ENCODE data around the gene FBXW10B.
"Not testable (repeated sequence)": the region's sequence is repeated elsewhere in the genome, so short reads cannot be mapped to it uniquely, and the experiment has no call there.

The FBXW10B gene

GRCh38 chr17:15588017-15588416 lies 31.5 kb downstream of the FBXW10B start:
- H2BK15ac ChIP-seq (ENCODE audit: low read depth, poor library complexity, severe bottlenecking); DNase-seq; H3K4me2 ChIP-seq (ENCODE audit: low read length, poor library complexity, severe bottlenecking); H2AK5ac ChIP-seq (ENCODE audit: low read length, severe bottlenecking); H3K4me3 ChIP-seq (ENCODE audit: insufficient read depth in 1 of 2, low read depth in 1 of 2, low read length in 2 of 2); H3K27me3 ChIP-seq (ENCODE audit: control insufficient read depth in 1 of 2, insufficient read depth in 1 of 2, low read length in 2 of 2); H2BK120ac ChIP-seq (ENCODE audit: low read depth, low read length); H3K23ac ChIP-seq (ENCODE audit: low read length in 2 of 2); H3K9me3 ChIP-seq (ENCODE audit: control insufficient read depth, low read length); H3K9ac ChIP-seq (ENCODE audit: low read length); H3K4ac ChIP-seq (ENCODE audit: low read depth in 1 of 2, low read length in 2 of 2); H2AFZ ChIP-seq (ENCODE audit: low read depth, low read length); H2BK12ac ChIP-seq (ENCODE audit: low read length in 2 of 2); H3K36me3 ChIP-seq (ENCODE audit: control insufficient read depth in 1 of 2, insufficient read depth in 2 of 2, low read depth in 1 of 2, low read length in 2 of 2); H3K79me1 ChIP-seq (replicated peaks; ENCODE audit: low read length, poor library complexity, severe bottlenecking); H3K14ac ChIP-seq (ENCODE audit: low read length in 2 of 2); H2BK5ac ChIP-seq (ENCODE audit: low read depth, low read length, poor library complexity, severe bottlenecking); H3K27ac ChIP-seq (ENCODE audit: low read length, poor library complexity, severe bottlenecking); H4K8ac ChIP-seq (ENCODE audit: low read length); H3K4me1 ChIP-seq (ENCODE audit: control insufficient read depth, insufficient read depth, low read depth, low read length); H3K18ac ChIP-seq (ENCODE audit: low read depth in 1 of 2, low read length in 2 of 2); H4K91ac ChIP-seq (ENCODE audit: low read length): not testable (repeated sequence)
- 92% methylated on average over 7 of the region's 8 CpGs for WGBS

DNA sequence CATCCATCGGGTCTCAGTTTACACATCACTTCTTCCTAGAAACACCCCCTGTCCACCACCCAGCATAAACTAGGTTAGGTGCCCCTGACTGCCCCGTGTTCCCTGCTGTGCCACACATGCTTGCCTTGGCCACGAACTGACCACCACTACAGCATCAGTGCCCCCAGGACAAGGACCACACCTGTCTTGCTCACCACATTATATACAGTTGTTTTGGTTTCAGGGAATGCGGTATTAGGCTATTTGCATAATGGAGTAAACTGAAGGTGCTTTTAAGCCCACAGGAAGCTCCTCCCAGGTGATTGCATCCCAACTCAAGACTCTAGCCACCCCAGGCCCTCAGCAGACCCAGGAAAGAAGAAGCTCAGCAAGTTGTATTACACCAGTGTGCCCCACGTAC lies 36.2 kb downstream of the FBXW10B start:
- not testable (repeated sequence) for DNase-seq; H3K4me1 ChIP-seq (ENCODE audit: control insufficient read depth, insufficient read depth, low read depth, low read length)

GRCh38 chr17:15581462-15581861 lies 38.0 kb downstream of the FBXW10B start:
- not testable (repeated sequence) for H3K14ac ChIP-seq (ENCODE audit: low read length in 2 of 2); H4K8ac ChIP-seq (ENCODE audit: low read length); H2BK12ac ChIP-seq (ENCODE audit: low read length in 2 of 2); H3K18ac ChIP-seq (ENCODE audit: low read depth in 1 of 2, low read length in 2 of 2); H3K4me2 ChIP-seq (ENCODE audit: low read length, poor library complexity, severe bottlenecking); H3K4me3 ChIP-seq (ENCODE audit: insufficient read depth in 1 of 2, low read depth in 1 of 2, low read length in 2 of 2); H3K4ac ChIP-seq (ENCODE audit: low read depth in 1 of 2, low read length in 2 of 2); H3K23ac ChIP-seq (ENCODE audit: low read length in 2 of 2); H3K9me3 ChIP-seq (ENCODE audit: control insufficient read depth, low read length); H4K91ac ChIP-seq (ENCODE audit: low read length); DNase-seq; H3K27ac ChIP-seq (ENCODE audit: low read length, poor library complexity, severe bottlenecking); H2BK15ac ChIP-seq (ENCODE audit: low read depth, poor library complexity, severe bottlenecking); H3K27me3 ChIP-seq (ENCODE audit: control insufficient read depth in 1 of 2, insufficient read depth in 1 of 2, low read length in 2 of 2); H3K79me1 ChIP-seq (replicated peaks; ENCODE audit: low read length, poor library complexity, severe bottlenecking); H2BK5ac ChIP-seq (ENCODE audit: low read depth, low read length, poor library complexity, severe bottlenecking); H2BK120ac ChIP-seq (ENCODE audit: low read depth, low read length); H2AFZ ChIP-seq (ENCODE audit: low read depth, low read length); H3K4me1 ChIP-seq (ENCODE audit: control insufficient read depth, insufficient read depth, low read depth, low read length); H2AK5ac ChIP-seq (ENCODE audit: low read length, severe bottlenecking); H3K9ac ChIP-seq (ENCODE audit: low read length); H3K36me3 ChIP-seq (ENCODE audit: control insufficient read depth in 1 of 2, insufficient read depth in 2 of 2, low read depth in 1 of 2, low read length in 2 of 2)
- no CpG with 5 or more reads among the region's 4 CpGs for WGBS

More for the DNA sequence above, 36.2 kb downstream of the FBXW10B start:
- not testable (repeated sequence) for H2BK5ac ChIP-seq (ENCODE audit: low read depth, low read length, poor library complexity, severe bottlenecking); H4K8ac ChIP-seq (ENCODE audit: low read length); H3K36me3 ChIP-seq (ENCODE audit: control insufficient read depth in 1 of 2, insufficient read depth in 2 of 2, low read depth in 1 of 2, low read length in 2 of 2); H3K23ac ChIP-seq (ENCODE audit: low read length in 2 of 2); H3K79me1 ChIP-seq (replicated peaks; ENCODE audit: low read length, poor library complexity, severe bottlenecking); H3K4ac ChIP-seq (ENCODE audit: low read depth in 1 of 2, low read length in 2 of 2); H2BK15ac ChIP-seq (ENCODE audit: low read depth, poor library complexity, severe bottlenecking); H3K9me3 ChIP-seq (ENCODE audit: control insufficient read depth, low read length); H3K14ac ChIP-seq (ENCODE audit: low read length in 2 of 2); H2BK120ac ChIP-seq (ENCODE audit: low read depth, low read length); H3K4me3 ChIP-seq (ENCODE audit: insufficient read depth in 1 of 2, low read depth in 1 of 2, low read length in 2 of 2); H2AFZ ChIP-seq (ENCODE audit: low read depth, low read length); H2AK5ac ChIP-seq (ENCODE audit: low read length, severe bottlenecking); H4K91ac ChIP-seq (ENCODE audit: low read length); H3K27ac ChIP-seq (ENCODE audit: low read length, poor library complexity, severe bottlenecking); H2BK12ac ChIP-seq (ENCODE audit: low read length in 2 of 2); H3K27me3 ChIP-seq (ENCODE audit: control insufficient read depth in 1 of 2, insufficient read depth in 1 of 2, low read length in 2 of 2); H3K18ac ChIP-seq (ENCODE audit: low read depth in 1 of 2, low read length in 2 of 2); H3K9ac ChIP-seq (ENCODE audit: low read length); H3K4me2 ChIP-seq (ENCODE audit: low read length, poor library complexity, severe bottlenecking)
- 100% methylated on average over 1 of the region's 5 CpGs for WGBS

DNA sequence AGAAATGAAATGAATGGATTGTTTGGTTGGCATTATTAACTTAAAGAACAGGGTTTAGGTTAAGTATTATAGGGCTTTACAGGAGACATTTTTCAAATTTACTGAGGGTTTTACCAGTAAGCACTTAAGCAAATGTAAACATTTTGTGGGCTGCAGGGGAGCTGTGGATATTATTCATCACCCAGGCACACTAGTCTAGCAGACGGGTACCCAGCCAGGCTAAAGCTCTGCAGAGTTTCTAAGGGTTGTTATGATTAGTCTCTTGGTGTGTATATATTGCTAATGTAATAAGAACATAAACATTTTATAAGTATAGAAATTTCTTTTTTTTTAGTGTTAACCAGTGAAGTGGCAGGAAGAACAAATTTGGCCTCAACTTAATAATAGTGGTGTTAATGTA lies 42.7 kb downstream of the FBXW10B start:
- not testable (repeated sequence) for H4K91ac ChIP-seq (ENCODE audit: low read length); H3K4ac ChIP-seq (ENCODE audit: low read depth in 1 of 2, low read length in 2 of 2); H3K36me3 ChIP-seq (ENCODE audit: control insufficient read depth in 1 of 2, insufficient read depth in 2 of 2, low read depth in 1 of 2, low read length in 2 of 2); H4K8ac ChIP-seq (ENCODE audit: low read length); H2BK12ac ChIP-seq (ENCODE audit: low read length in 2 of 2); H3K18ac ChIP-seq (ENCODE audit: low read depth in 1 of 2, low read length in 2 of 2); H3K4me2 ChIP-seq (ENCODE audit: low read length, poor library complexity, severe bottlenecking); H3K4me1 ChIP-seq (ENCODE audit: control insufficient read depth, insufficient read depth, low read depth, low read length); H2BK15ac ChIP-seq (ENCODE audit: low read depth, poor library complexity, severe bottlenecking); H2BK120ac ChIP-seq (ENCODE audit: low read depth, low read length); H3K9me3 ChIP-seq (ENCODE audit: control insufficient read depth, low read length); H2AK5ac ChIP-seq (ENCODE audit: low read length, severe bottlenecking); H2BK5ac ChIP-seq (ENCODE audit: low read depth, low read length, poor library complexity, severe bottlenecking); H3K4me3 ChIP-seq (ENCODE audit: insufficient read depth in 1 of 2, low read depth in 1 of 2, low read length in 2 of 2); H3K9ac ChIP-seq (ENCODE audit: low read length); H3K23ac ChIP-seq (ENCODE audit: low read length in 2 of 2); H2AFZ ChIP-seq (ENCODE audit: low read depth, low read length); H3K79me1 ChIP-seq (replicated peaks; ENCODE audit: low read length, poor library complexity, severe bottlenecking); H3K14ac ChIP-seq (ENCODE audit: low read length in 2 of 2); H3K27me3 ChIP-seq (ENCODE audit: control insufficient read depth in 1 of 2, insufficient read depth in 1 of 2, low read length in 2 of 2); H3K27ac ChIP-seq (ENCODE audit: low read length, poor library complexity, severe bottlenecking); DNase-seq
- WGBS: no CpG with 5 or more reads among the region's 1 CpG

All from mesenchymal stem cell (in vitro differentiated cells and primary cell).